GM19099 (cell line): ENCODE results near the gene ZNFX1.
A peak's percentile ranks its signal among the peaks of the same experiment; 100 is the strongest.

Experiments used
- POLR2A ChIP-seq: IDR thresholded peaks from 3 replicates; pipeline ENCODE4 v1.6.1; 2011; ENCODE audit warnings: low read depth; ENCODE audit not compliant: insufficient read length; ENCODE audit errors: extremely low read depth

ZNFX1 gene

DNA sequence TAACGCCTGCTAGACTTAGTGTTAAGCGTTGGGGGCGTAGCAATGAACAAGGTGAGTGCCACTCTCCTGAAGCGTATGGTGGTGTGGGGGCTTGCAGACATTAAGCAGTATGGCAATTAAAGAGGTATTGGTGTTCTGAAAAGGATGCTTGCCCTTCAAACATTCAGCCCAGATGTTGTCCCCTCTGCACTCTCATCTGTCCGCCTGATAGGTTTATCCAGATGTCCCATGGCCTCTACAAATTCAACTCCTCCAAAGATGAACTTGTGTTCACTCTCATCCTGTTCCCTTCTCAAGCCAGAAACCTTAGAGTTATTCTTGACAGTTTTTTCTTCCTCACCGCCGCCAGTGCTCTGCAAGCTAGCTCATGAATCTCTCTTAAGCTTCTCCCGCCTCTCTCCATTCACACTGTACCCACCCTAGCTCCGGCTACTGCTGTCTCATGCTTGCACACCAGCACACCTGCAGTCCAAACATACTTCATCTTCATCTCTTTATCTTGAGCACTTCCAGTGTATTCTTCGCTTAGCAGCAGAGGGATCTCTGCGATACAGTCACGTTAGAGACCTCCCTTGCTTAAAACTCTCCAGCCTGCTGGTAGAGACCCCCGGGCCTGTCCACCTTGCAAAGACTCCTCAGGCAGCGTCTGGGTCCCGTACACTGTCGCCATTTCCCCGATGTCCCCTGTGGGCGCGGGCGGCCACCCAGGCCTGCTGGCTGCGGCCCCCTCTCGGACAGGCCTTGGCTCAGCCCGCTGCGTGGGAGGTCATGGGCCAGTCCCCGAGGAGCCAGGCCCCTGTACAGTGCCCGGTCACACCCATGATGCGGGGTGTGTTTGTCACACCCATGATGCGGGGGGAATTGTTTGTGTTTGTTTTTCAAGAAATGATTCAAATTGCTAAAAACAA lies 57.7 kb downstream of the ZNFX1 start:
- TF ChIP-seq POLR2A, result no peak

DNA sequence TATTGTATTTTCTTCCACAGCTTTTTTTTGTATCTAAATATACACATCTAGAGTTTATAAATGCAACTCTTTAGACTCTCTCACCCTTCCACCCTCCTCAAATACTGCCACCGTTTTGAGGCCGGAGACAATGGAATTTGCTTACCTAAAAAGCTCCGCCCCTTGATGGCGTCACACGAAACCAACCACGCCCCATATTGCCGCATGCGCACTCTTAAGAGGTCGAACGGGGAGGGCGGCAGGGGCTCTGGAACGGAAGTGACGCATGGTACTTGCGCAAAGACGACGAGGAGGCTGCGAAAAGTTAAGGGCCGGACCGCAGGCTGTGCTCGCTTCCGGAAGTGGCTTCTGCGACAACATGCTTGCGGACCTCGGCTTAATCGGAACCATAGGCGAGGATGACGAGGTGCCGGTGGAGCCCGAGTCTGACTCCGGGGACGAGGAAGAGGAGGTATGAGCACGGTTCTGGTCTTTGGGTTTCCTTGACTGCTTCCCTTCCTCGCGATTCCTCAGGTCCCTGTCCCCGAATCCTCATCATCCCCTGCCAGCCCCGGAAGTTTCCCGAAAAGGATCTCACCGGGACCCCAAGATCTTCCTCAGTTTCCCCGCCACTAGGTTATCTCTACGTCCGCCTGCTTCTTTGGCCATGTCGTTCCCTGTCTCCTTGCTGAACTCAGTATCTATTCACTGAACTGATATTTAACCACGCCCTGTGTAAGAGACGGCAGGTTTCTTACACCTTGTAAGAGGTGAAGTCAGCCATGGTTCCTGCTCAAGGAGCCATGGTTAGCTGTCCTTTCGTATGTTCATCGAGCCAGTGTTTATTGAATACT lies 58.5 kb downstream of the ZNFX1 start, which contains the start of gene DDX27:
Gene DDX27, plus strand, starts transcription at position 326 of the 833 bp plus-strand sequence. Its CDS starts 33 bp downstream, at position 359.
- TF ChIP-seq POLR2A, result peak; percentile 85

DNA sequence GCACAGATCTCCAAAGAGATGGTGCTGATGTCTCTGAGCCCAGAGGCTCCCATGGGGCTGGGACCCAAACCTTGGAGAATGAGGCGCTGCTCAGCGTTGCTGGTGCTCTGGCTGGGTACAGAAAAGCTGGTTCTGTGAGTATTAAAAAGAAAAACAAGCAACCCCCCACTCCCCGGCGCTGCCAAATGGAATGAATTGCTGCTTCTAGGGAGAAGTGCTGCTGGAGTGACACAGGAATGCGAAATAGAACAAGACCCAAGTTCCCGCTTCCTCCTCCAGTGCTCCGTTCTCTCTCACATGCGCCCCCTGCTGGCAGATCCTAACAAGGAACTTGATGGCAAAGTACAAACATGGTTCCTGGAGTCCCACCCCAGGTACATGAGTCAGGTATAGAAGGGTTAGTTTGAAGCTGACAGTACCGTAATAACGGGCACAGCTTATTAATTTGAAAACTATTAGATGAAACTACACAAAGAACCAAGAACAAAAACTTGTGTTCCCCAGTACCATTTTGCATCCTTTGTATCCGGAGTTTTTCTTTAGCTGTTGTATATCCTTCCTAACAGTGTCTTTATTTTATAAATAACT lies 60.8 kb downstream of the ZNFX1 start:
- TF ChIP-seq POLR2A, result no peak

DNA sequence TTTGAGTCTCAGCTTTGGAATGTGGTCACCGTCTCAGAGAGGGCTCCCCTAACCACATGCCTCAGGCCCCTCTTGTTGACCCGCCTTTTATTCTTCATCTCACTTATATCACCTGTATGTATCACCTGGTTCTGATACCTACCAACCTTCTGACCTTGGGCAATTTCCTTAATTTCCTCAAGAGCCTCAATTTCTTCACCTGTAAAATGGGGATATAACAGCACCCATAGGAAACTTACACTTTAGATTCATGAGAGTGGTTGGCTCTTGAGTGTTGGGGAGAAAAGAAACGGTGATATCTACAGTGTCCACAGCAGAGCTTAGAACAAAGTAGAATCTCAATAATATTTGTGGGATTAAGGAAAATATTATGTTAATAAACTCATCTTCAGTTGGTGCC lies 62.6 kb downstream of the ZNFX1 start:
- no peak for TF ChIP-seq POLR2A

DNA sequence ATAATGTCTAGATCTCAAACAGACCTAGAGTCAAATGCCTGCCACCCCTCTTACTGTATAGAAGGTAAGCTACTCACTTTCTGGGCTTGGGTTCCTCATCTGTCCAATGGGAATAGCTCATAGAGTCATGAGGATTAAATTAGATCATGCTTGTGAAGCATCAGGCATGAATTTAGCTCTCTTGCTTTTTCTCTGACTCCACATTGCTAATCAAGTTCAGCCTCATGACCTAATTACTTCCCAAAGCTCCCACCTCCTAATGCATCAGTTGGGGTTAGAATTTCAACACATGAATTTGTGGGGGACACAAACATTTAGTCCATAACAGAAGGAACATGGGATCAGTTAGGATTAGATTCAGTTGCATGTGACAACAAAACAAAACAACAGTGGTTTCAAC lies 63.3 kb downstream of the ZNFX1 start:
- TF ChIP-seq POLR2A, result no peak

DNA sequence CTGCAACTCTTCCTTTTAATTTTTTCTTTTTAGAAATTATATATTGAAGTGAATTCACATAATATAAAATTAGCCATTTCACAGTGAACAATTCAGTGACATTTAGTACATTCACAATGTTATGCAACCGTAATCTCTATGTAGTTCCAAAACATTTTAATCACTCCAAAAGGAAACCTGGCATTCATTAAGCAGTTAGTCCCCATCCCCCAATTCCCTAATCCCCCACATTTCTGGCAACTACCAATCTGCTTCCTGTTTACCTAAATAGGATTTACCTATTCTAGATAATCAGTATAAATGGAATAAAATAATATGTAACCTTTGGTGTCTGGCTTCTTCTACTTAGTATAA lies 67.1 kb downstream of the ZNFX1 start:
- no peak for TF ChIP-seq POLR2A

DNA sequence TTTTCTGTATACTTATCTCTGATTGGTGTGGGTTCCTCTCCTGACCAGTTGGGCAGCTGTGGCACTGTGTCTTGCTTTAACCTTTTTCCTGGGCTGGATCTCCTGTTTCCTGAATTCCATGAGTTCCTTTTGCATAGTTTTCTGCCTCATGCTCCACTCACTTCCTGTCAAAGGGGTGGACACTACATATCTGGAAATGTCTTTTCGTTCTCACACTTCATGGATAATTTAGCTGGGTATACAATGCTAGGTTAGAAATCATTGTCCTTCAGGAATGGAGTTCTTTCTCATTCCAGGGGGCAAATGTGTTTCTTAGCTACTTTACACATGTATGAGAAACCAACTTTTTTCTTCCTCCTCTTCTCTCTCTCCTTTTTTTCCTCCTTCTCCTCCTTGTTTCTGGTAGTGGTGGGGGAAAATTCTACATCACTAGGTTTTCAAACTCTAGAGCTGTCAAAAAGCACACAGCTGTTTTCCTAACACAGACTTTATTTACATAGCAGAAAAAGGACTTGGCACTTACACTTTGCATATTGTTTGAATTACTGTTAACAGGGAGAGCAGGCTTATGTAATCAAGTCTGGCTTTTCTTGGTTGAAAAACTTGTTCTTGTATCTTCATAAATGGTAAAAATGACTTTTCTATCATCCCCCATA lies 67.6 kb downstream of the ZNFX1 start:
- no peak for TF ChIP-seq POLR2A

- no peak for TF ChIP-seq POLR2A
These were observed 70.8 kb downstream of the ZNFX1 start for GRCh38 chr20:49207076-49207475.

DNA sequence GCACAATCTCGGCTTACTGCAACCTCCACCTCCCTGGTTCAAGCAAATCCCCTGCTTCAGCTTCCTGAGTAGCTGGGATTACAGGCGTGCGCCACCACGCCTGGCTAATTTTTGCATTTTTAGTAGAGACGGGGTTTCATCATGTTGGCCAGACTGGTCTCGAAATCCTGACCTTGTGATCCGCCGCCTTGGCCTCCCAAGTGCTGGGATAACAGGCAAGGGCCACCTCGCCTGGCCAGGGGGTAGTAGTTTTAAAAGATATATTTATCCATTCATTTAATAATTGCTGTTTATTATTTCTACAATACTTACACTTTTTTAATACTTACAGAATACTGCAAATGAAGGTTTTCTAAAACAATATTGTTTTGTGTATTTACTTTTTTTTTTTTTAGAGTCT lies 74.1 kb downstream of the ZNFX1 start:
- no peak for TF ChIP-seq POLR2A

DNA sequence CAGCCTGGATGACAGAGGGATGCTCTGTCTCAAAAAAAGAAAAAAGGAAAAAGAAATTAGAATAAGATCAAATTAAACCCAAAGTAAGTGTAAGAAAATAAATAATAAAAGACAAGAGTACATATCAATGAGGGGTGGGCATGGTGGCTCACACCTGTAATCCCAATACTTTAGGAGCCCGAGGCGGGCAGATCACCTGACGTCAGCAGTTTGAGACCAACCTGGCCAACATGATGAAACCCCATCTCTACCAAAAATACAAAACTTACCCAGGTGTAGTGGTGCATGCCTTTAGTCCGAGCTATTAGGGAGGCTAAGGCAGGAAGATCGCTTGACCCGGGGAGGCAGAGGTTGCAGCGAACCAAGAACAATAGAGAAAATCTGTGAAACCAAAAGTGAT lies 74.8 kb downstream of the ZNFX1 start:
- TF ChIP-seq POLR2A, result no peak

GRCh38 chr20:49199729-49200293 lies 78.0 kb downstream of the ZNFX1 start:
- TF ChIP-seq POLR2A, result no peak
